ENCODE data around the gene APOL3.
"Not testable (repeated sequence)": the region's sequence is repeated elsewhere in the genome, so short reads cannot be mapped to it uniquely, and the experiment has no call there.

The APOL3 gene

GRCh38 chr22:36162127-36163034 lies 1.8 kb upstream of the APOL3 start:
- Histone ChIP-seq H3K79me2 (no peaks in the 10 kb centered on the region), H3K27ac (no peak overlapping the region), H2AFZ (no peak overlapping the region), H3K27me3 (ENCODE audit: control insufficient read depth, insufficient read depth, low read length) (no peaks in the 10 kb centered on the region), H3K4me3 (ENCODE audit: low read depth, low read length) (no peak overlapping the region), H3K36me3 (ENCODE audit: control insufficient read depth, insufficient read depth, low read length) (no peaks in the 10 kb centered on the region), H3K9me3 (ENCODE audit: control insufficient read depth, low read length) (no peaks in the 10 kb centered on the region), H3K9ac (no peak overlapping the region), H3K4me1 (no peaks in the 10 kb centered on the region), H3K4me2 (ENCODE audit: low read length) (no peak overlapping the region)
- no peak for TF ChIP-seq CTCF (IDR thresholded peaks at IDR 0.05)

- not testable (repeated sequence) for H3K4me2 ChIP-seq (ENCODE audit: low read length); H3K9ac ChIP-seq; H2AFZ ChIP-seq; H3K4me3 ChIP-seq (ENCODE audit: low read depth, low read length); H3K27ac ChIP-seq; H3K9me3 ChIP-seq (ENCODE audit: control insufficient read depth, low read length); H3K4me1 ChIP-seq; H3K27me3 ChIP-seq (ENCODE audit: control insufficient read depth, insufficient read depth, low read length); H3K36me3 ChIP-seq (ENCODE audit: control insufficient read depth, insufficient read depth, low read length); H3K79me2 ChIP-seq
Observed at GRCh38 chr22:36161793-36162126, 1.2 kb upstream of the APOL3 start.

- Histone ChIP-seq H3K4me1 (no peaks in the 10 kb centered on the region), H3K27me3 (ENCODE audit: control insufficient read depth, insufficient read depth, low read length) (no peaks in the 10 kb centered on the region), H2AFZ (peak overlapping the region; percentile 73), H3K4me2 (ENCODE audit: low read length) (peak overlapping the region; percentile 60), H3K9me3 (ENCODE audit: control insufficient read depth, low read length) (no peaks in the 10 kb centered on the region), H3K79me2 (no peaks in the 10 kb centered on the region), H3K4me3 (ENCODE audit: low read depth, low read length) (peak overlapping the region; percentile 27), H3K27ac (peak overlapping the region; percentile 70), H3K36me3 (ENCODE audit: control insufficient read depth, insufficient read depth, low read length) (no peaks in the 10 kb centered on the region), H3K9ac (no peak overlapping the region)
- no peak for TF ChIP-seq CTCF (IDR thresholded peaks at IDR 0.05)
Observed at GRCh38 chr22:36156515-36157419, 3.8 kb downstream of the APOL3 start.

- no peak overlapping the region for H3K9ac ChIP-seq
- TF ChIP-seq CTCF (IDR thresholded peaks at IDR 0.05) = no peak
- H3K79me2 ChIP-seq = no peaks in the 10 kb centered on the region
- no peaks in the 10 kb centered on the region for H3K4me1 ChIP-seq
- H3K4me2 ChIP-seq (ENCODE audit: low read length) = peak overlapping the region; percentile 60
- peak overlapping the region; percentile 70 for H3K27ac ChIP-seq
- H3K36me3 ChIP-seq (ENCODE audit: control insufficient read depth, insufficient read depth, low read length) = no peaks in the 10 kb centered on the region
- no peaks in the 10 kb centered on the region for H3K27me3 ChIP-seq (ENCODE audit: control insufficient read depth, insufficient read depth, low read length)
- no peak overlapping the region for H3K4me3 ChIP-seq (ENCODE audit: low read depth, low read length)
- H2AFZ ChIP-seq = peak overlapping the region; percentile 73
- no peaks in the 10 kb centered on the region for H3K9me3 ChIP-seq (ENCODE audit: control insufficient read depth, low read length)
Observed at GRCh38 chr22:36156119-36156514, 4.4 kb downstream of the APOL3 start.

GRCh38 chr22:36155702-36156101 lies 4.9 kb downstream of the APOL3 start:
- Histone ChIP-seq H3K36me3 (ENCODE audit: control insufficient read depth, insufficient read depth, low read length) (no peaks in the 10 kb centered on the region), H3K27ac (peak overlapping the region; percentile 80), H2AFZ (no peak overlapping the region), H3K4me1 (no peaks in the 10 kb centered on the region), H3K79me2 (no peaks in the 10 kb centered on the region), H3K9me3 (ENCODE audit: control insufficient read depth, low read length) (no peaks in the 10 kb centered on the region), H3K4me2 (ENCODE audit: low read length) (no peak overlapping the region), H3K27me3 (ENCODE audit: control insufficient read depth, insufficient read depth, low read length) (no peaks in the 10 kb centered on the region), H3K4me3 (ENCODE audit: low read depth, low read length) (no peak overlapping the region), H3K9ac (no peak overlapping the region)
- TF ChIP-seq CTCF (IDR thresholded peaks at IDR 0.05) = no peak
